HG03571 (cell line): ENCODE data around the gene HIVEP3.

Source experiments
- ATAC-seq: cut with Tn5 transposase; IDR thresholded peaks from one replicate; pipeline ENCODE4 v1.9.1; 2021; ENCODE audit not compliant: unreplicated experiment

Gene HIVEP3

DNA sequence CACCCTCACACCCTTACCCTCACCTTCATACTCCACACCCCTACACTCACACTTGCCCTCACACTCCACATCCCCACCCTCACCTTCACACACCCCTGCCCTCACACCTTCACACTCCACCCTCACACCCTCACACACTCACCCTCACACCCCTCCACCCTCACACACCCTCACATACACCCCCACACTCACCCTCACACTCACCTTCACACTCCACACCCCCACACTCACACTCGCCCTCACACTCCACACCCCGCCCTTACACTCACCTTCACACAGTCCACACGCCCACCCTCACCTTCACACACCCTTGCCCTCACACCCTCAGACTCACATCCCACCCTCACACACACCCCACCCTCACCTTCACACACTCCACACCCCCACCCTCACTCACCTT is 390.6 kb downstream of the HIVEP3 start:
- ATAC-seq: no peak

DNA sequence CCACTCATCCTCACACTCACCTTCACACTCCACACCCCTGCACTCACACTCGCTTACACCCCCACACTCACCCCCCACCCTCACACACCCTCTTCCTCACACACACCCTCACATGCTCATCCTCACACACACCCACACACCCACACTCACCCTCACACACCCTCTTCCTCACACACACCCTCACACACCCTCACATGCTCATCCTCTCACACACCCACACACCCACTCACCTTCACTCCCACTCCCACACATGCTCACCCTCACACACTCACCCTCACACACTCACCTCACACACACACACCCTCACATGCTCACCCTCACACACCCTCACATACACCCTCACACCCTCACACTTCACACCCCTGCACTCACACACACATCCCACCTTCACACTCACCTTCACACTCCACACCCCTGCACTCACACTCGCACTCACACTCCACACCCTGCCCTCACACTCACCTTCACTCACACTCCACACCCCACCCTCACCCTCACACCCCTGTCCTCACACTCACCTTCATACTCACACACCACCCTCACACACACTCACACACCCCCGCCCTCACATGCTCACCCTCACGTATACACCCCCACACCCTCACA is 391.7 kb downstream of the HIVEP3 start:
- no peak for ATAC-seq

DNA sequence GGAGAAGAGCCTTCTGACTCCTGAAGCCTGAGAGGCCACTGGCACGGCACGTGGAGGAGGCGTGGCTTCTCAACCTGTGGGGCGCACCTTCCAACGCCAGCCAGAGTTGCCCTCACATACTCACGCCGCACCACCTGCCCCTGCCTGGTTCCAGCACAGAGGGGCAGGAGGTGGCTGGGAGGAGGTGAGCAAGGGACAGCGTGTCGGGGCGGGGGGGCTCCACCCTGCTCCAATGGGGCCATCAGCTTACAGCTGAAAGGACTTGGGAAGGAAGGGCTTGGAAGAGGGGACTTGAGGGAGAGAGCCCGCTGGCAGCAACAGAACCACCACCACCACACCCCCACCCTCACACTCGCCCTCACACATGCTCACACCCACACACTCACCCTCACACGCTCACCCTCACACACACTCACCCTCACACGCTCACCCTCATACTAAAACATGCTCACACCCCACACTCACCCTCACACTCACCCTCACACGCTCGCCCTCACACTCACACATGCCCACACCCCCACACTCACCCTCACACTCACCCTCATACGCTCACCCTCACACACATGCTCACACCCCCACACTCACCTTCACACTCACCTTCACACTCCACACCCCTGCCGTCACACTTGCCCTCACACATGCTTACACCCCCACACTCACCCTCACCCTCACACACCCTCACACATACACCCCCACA is 392.7 kb downstream of the HIVEP3 start:
- no peak for ATAC-seq

DNA sequence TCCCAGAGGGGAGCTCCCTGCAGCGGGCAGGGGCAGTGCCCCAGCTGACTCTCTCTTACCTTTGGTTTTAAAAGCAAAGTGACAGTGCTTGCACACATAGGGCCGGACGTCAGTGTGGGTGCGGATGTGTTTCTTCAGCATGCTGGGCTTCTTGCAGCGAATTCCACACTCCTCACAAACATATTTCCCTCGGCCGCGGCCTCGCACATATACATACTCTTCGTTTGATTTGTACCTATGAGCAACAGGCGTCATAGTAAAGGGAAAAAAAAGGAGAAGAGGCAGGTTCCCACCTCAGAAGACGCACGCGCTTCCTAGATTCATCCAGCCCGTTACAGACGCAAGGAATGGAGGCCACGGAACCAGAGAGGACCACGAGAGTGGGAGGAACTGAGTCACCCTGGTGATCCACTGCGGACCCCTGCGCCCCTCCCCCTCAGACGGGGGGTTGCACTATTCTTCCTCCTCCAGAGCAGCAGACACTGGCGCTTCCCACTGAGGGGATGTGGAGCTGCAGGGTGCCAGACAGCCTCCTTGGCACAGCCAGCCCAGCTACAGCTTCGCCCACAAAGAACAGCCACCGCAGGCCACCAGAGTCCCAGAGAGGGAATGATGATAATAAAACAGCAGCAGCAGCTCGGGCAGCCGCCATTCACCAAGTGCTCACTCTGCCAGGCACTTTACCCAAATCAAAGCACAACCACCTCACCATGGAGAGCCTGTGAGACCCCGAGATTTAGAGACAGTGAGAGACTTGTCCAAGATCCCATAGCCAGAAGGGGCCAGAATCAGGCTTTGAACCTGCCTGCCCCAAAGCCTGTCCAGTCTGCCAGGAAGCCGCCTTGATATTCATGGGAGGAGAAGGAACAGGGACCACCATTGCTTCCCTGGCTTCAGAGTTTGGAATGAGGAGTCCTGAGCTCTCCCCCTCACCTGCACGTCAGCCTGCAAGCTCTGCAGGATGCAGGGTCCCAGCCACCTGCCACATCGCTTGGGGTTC is 393.7 kb downstream of the HIVEP3 start:
- no peak for ATAC-seq

DNA sequence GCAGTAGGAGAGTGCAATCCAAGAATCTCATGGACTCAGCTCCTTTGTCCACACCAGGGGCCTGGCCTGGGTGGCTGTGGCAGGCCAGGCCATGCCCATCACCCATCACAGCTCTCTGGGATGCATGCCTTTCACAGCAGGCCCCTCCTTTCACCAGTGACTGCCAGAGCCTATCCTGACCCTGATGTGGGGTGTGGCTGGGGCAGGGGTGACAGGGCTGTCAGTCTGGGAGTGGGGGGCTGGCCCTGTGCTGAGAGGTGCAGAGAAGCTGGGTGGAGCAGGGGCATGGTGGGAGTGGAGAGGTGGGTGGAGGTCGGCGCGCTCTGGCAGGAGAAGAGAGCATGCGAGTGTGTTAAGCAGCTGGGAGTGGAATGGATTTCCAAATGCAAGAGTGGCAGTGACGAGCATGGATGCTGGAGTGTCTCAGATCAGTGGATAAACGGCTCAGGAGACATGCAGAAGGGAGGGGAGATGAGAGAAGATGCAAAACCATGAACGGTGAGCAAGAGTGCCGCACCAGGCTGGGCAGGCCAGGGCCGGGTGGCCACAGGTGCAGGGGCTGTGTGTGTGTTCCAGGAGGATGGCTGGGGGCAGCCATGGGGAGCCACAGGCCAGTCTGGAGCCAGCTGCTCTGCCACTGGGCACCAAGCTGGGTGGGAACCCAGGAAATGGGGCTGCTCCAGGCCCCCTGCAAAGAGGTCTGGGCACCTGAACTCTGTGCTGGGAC is 394.6 kb downstream of the HIVEP3 start:
- ATAC-seq: no peak

DNA sequence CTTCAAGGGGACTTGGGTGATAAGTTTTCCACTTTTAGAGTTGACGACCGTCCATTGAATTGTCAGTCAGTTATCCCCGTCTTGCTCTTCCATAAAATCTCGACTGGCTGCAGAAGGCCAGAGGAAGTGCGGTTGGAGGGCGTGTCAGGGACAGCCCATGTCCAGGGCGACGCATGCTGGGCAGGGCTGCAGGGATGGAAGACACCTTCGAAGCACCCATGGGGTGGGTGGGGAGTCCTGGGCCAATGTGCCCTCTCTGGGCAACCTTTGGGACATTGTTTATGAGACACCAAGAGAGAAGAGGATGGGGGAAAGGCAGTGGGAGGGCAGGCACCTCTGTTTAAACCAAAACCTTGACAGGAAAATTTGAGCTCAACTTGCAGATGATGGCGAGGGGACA is 395.7 kb downstream of the HIVEP3 start:
- ATAC-seq: no peak

DNA sequence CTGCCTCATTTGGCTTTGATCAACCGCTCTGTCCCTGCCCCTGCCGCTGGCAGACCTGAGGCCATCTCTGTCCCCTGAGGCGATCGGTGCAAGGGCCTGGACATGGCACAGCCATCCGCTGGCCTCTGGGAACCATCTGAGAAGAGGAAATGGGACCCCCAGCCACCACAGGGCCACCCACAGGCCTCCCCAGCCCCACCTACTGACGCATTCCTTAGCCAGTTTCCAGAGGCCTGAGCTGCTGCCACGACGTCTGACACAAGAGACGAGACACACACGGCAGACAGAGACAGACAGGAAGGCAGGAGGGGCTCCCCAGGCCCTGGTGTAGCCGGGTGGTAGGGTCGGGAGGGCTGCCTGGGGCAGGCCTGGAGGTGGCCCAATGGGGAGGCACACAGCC is 397.0 kb downstream of the HIVEP3 start:
- ATAC-seq: no peak

DNA sequence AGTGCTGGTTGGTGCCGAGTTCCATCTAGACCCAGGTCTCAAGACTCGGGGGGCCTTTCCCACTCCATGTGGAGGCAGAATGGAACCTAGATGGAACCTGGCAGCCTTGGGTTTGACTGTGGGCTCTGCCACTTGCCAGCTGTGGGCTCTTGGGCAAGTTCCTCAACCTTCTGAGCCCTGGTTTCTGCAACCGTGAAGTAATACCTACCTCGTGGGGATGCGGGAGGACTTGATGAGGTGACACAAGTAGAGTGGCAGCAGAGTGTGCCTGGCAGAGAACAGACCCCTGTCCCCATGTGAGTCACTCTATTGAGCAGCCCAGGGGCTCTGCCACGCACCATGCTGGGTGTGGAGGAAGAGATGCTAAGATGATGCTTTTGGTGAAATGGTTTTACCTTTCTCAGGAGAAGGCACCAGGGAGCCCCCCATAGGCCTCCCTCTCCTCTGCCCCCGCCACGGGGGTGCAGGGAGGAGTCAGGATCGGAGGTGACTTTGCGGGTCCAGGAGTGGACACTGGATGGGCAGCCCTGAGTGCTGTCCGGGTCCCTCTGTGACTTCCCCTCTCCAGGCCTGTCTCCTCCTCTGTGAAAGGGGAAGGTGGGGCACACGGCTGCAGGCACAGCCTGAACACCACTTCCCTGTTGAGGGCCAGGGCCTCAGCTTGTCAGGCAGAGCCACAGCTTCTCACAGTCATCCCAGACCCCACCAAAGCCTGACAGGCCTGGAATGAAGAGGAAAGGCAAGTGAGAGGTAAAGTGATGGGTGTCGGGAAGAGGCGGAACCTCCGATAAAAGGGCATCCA is 397.6 kb downstream of the HIVEP3 start:
- ATAC-seq: no peak

DNA sequence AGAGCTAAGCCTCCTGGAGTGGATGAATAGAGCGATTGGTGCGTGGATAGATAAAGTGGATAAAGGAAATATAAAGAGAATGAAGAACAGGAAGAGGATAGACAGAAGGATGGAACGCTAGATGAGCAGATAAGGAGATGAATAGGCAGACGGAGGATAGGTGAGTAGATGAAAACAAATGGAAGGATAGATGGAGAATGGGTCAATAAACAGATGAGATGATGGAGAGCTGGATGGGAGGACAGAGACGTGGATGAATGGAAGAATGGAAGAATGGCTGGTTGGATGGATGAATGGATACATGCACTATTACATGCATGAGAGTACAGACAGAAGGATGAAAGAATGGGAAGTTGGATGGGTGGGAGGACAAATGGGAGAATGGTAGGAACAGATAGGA is 399.1 kb downstream of the HIVEP3 start:
- no peak for ATAC-seq

DNA sequence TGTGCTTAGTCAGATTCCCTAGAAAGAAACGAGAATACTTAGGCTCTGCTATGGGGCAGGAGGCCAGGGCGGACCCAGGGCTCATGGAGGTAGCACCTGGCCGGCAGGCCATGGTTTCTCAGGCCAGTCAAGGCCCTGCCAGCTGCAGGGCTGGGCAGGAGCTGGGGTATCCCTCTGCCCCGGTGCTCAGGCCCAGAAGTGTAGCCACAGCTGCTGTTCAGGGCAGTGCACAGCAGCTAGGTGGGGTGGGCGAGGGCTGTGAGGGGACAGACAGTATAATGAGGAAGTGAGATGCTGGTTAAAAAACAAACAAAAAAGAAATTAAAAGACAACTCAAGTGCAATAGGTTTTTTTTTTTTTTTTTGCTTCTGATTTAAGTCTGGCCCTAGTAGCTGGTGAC is 400.3 kb downstream of the HIVEP3 start:
- ATAC-seq: no peak

DNA sequence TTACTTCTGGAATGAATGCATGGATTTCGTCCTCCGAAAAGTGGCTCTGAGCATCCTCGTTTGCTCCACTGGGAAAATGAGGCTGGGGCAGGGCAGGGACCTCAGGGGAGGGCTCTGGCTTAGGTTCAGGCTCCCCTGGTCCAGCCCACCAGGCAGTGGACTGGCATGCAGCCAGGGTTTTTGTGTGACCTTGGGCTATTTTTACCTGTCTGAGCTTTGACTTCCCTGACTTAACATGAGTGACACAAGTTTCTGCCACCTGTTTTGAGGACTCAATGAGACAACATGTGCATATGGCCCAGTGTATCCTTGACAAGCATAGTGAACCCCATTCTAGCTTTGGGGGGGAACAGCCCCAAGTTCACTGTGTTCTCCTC is 401.7 kb downstream of the HIVEP3 start:
- ATAC-seq: no peak

DNA sequence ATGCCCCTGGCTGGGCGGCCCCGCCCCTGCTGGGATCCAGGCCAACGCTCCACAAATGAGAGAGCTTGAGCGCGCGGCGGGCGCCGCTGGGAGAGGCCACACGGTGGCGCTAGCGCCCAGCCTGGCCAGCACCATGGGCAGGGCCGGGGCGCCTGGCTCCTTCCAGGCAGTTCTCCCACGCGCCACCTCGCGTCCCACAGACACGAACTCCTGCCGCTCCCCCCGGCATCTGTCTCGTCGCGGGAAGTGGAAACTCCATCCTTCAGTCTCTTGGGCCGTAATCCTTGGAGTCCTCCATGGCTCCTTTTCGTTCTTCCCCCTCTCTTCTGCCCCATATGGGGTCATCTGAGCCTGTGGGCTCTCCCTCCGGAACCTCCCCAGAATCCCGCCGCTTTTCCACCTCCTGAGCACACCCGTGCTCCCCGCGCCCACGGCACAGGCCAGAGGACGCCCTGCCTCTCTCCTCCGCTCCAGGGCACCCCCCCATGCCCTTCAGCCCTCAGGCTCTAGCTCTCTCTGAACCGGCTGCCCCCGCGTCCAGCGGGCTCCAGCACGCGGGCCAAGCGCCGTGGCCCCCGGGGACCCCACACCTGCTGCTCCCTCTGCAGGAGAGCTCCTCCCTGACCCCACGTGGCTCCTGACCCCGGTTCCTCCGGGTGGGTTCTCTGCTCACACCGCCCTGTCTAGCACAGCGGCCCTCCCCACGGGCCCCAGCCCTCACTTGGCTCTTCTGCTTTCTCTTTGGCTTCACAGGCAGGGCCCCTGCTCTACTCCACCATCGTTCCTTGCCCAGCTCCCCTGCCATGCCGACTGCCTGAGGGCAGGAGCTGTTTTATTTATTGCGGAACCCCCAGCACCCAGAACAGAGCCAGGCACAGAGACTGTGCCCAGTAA is 402.3 kb downstream of the HIVEP3 start:
- ATAC-seq: peak; percentile 66

DNA sequence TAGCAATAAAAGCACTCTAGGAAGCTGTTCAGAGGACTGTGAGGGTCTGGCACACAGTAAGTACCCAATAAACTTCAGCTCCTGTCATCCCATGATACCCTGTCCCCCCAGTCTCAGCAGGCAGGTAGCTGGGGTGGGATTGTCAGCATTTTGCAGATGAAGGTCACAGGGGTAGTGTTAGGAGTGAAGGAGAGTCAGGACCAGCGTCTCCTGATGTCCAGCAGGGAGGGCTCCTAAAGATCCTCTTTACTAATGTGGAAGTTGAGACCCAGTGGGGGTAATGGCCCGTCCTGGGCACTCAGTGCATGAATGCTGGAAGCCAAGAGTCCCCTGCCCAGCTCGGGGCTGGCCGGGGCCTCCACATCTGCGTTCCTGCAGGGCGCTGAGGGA is 402.9 kb downstream of the HIVEP3 start:
- ATAC-seq: no peak

DNA sequence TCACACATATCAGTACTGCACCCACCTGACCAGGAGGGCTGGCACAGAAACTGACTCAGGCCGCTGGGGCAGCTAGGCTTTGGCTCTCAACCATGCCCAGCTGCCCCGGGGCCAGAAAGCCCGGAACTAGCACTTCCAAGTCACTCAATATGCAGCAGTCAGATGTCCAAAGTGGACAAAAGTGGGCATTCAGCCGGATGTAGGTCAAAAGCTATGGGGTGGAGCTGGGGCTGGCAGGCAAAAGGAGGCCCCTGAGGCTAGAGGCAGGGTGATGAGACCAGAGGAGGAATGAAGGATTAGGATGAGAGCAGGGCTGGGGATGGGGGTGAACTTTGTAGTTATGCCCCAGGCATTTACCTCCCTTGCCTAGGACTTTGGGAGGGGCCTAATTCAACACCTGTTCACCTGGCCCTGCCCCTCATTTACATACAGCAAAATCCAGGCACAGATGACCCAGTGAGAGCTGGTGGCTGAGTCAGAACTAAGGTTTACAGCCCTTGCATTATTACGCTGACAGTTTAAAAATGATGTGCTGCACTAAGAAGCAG is 403.5 kb downstream of the HIVEP3 start:
- no peak for ATAC-seq

DNA sequence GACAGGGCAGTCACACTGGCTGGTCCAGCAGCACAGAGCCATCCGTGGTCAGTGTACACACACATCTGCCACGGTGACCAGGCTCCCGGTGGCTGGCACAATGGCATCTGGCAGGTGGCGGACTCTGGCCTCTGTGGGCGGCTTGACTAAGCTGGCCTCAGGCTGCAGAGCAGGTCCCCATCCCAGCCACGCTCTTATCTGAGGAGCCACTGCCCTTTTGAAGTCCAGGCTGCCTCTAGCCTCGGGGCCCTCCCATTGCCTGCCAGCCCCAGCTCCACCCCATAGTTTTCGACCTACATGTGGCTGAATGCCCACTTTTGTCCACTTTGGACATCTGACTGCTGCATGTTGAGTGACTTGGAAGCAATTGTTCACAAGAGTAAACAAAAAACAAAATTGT is 404.3 kb downstream of the HIVEP3 start:
- ATAC-seq: no peak

DNA sequence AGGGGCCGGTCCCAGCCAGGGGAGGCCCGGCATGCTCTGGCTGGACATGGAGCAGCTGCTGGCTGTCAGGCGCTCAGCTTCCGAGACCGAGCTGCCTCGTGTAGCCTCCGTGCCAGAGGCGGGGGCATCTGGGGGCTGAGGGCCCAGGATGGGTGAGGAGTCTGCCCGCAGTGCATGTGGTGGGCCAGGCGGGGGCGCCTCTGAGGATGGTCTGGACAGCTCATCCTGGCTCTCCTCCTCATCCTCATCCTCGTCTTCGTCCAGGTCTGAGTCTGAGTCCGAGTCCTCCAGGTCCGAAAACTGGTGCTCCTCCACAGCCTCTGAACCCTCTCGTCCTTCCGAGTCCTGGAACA is 405.4 kb downstream of the HIVEP3 start:
- ATAC-seq: no peak

DNA sequence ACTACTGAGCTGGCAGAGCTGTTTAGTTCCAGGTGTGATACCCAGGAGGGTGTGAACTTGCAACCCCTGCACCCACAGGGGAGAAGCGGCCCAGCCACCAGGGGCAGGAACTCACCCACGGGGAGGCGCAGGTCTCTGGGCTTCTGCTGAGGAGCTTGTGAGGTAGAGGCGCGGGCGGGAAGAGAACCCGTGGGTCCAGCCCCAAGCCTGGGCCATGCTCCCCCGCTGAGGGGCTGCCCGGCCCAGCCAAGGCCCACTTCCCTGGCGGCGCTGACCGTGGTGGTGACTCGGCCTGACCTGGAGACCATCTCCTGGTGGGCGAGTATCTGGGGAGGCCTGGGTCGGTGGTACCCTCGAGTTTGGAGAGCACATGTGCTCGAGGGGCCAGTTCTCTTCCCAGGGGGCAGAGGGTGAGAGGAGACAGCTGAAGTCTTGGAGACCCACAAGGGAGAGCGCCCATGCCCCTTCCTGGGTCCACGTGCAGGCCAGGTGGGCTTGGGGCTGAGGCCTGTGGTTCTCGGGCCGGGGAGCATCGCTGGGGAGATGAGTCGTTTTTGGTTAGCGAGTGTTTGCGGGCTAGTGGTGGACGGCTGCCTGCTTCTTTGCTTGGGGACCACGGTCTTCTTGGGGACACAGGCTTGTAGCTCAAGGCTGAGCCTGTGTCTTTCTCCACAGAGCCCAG is 405.9 kb downstream of the HIVEP3 start:
- no peak for ATAC-seq

DNA sequence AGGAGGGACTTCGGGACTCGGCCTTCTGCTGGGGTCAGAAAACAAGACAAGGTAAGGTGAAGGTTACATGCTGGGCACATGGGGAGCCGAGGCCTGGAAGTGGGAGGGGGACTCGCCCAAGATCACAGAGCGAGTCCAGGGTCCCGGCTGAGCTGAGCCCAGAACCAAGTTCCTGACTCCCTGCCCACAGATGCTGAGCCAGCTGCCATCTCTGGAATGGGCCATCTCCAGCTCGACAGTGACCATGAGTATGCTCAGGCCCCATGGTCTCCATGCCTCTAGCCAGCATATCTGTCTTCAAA is 407.5 kb downstream of the HIVEP3 start:
- ATAC-seq: no peak
